HG03342 (cell line): ENCODE measurements around the gene RBMY1J.
"Not testable (repeated sequence)": the region's sequence is repeated elsewhere in the genome, so short reads cannot be mapped to it uniquely, and the experiment has no call there.

Experiments
- ATAC-seq: cut with Tn5 transposase; IDR thresholded peaks from one replicate; pipeline ENCODE4 v1.9.1; 2021; ENCODE audit warnings: mild to moderate bottlenecking, moderate library complexity; ENCODE audit not compliant: unreplicated experiment

Gene RBMY1J

GRCh38 chrY:22403110-22403509 lies at the start of gene RBMY1J:
Gene RBMY1J, plus strand, starts transcription at chrY:22403410. Its CDS starts 2,038 bp downstream, at chrY:22405448.
- ATAC-seq: not testable (repeated sequence)

GRCh38 chrY:22367416-22367815 lies 35.8 kb upstream of the RBMY1J start:
- ATAC-seq: no peak

GRCh38 chrY:22370623-22371022 lies 32.6 kb upstream of the RBMY1J start:
- no peak for ATAC-seq

GRCh38 chrY:22373494-22373893 lies 29.7 kb upstream of the RBMY1J start:
- no peak for ATAC-seq

- ATAC-seq: not testable (repeated sequence)
Measured at GRCh38 chrY:22444718-22445396, 41.6 kb downstream of the RBMY1J start.

GRCh38 chrY:22455522-22455921 lies 52.3 kb downstream of the RBMY1J start:
- not testable (repeated sequence) for ATAC-seq

GRCh38 chrY:22461962-22462361 lies 58.8 kb downstream of the RBMY1J start:
- ATAC-seq: not testable (repeated sequence)
